HG03342 (cell line): ENCODE data around the gene HEPN1.
A peak's percentile ranks its signal among the peaks of the same experiment; 100 is the strongest.
"Not testable (repeated sequence)": the region's sequence is repeated elsewhere in the genome, so short reads cannot be mapped to it uniquely, and the experiment has no call there.

Experiments
- ATAC-seq: cut with Tn5 transposase; IDR thresholded peaks from one replicate; pipeline ENCODE4 v1.9.1; 2021; ENCODE audit warnings: mild to moderate bottlenecking, moderate library complexity; ENCODE audit not compliant: unreplicated experiment

Gene HEPN1

GRCh38 chr11:124938970-124939369 is 19.9 kb downstream of the HEPN1 start:
- no peak for ATAC-seq

GRCh38 chr11:124941703-124942102 is 22.7 kb downstream of the HEPN1 start:
- no peak for ATAC-seq

- ATAC-seq = no peak
Measured at GRCh38 chr11:124942466-124943253, 23.6 kb downstream of the HEPN1 start.

- ATAC-seq = no peak
Measured at GRCh38 chr11:124943254-124943616, 24.2 kb downstream of the HEPN1 start.

- ATAC-seq = no peak
Measured at GRCh38 chr11:124943741-124944140, 24.7 kb downstream of the HEPN1 start.

- no peak for ATAC-seq
Measured at GRCh38 chr11:124944565-124944964, 25.5 kb downstream of the HEPN1 start.

- ATAC-seq = no peak
Measured at GRCh38 chr11:124945826-124946225, 26.8 kb downstream of the HEPN1 start.

GRCh38 chr11:124946735-124947141 is 27.7 kb downstream of the HEPN1 start:
- ATAC-seq = no peak

- ATAC-seq = no peak
Measured at GRCh38 chr11:124950601-124951330, 31.7 kb downstream of the HEPN1 start.

- no peak for ATAC-seq
Measured at GRCh38 chr11:124951341-124951740, 32.3 kb downstream of the HEPN1 start.

- peak; percentile 100 for ATAC-seq
Measured at GRCh38 chr11:124953753-124954589, 34.9 kb downstream of the HEPN1 start, which contains the start of gene CCDC15. CCDC15 (plus strand) TSS chr11:124954202; CDS start chr11:124954733, 531 bp downstream.

- ATAC-seq = no peak
Measured at GRCh38 chr11:124954590-124954955, 35.5 kb downstream of the HEPN1 start.

GRCh38 chr11:124955035-124955434 is 36.0 kb downstream of the HEPN1 start:
- ATAC-seq = no peak

GRCh38 chr11:124961972-124962609 is 43.0 kb downstream of the HEPN1 start:
- ATAC-seq = peak; percentile 95

- ATAC-seq = not testable (repeated sequence)
Measured at GRCh38 chr11:124968197-124968596, 49.1 kb downstream of the HEPN1 start.
